ENCODE measurements around the gene DISC1. TPM values are rescaled to one million over a fixed set of nuclear protein-coding genes. Genes with fewer than 3 reads are reported as not detected.

Gene DISC1
- total and polyA plus RNA-seq, 2 experiments from 2014 or later = 2.1 to 6.5 TPM

DNA sequence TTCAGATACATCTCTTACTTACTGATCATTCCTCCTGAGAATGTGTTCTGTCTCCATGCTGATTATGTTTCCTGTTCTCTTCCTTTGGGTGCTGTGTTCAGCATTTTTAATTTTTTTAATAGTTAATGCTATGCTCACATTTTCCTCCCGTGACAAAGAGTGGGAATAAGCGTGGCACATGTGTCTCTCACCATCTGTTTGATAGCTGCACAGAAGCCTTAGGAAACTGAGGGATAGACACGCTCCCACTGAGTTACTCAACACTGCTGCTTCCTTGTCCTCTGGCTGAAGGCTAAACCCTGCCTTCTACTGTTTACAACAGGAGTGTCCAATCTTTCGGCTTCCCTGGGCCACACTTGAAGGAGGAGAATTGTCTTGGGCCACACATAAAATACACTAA is 264.2 kb downstream of the DISC1 start (continued):
- TF ChIP-seq JUNB (IDR thresholded peaks at IDR 0.05; ENCODE audit: unreplicated experiment) = no peak
- TF ChIP-seq ZNF331 (CRISPR knock-in tag; IDR thresholded peaks at IDR 0.05; ENCODE audit: low read depth) = no peak
- TF ChIP-seq STAT1 (IDR thresholded peaks at IDR 0.05; ENCODE audit: unreplicated experiment) = no peak
- no peak for TF ChIP-seq REST (IDR thresholded peaks at IDR 0.05; ENCODE audit: unreplicated experiment)
- TF ChIP-seq EZH2 (IDR thresholded peaks at IDR 0.05; ENCODE audit: low read depth, unreplicated experiment) = no peak
- no peak for TF ChIP-seq NANOG (IDR thresholded peaks at IDR 0.05; ENCODE audit: borderline replicate concordance)

DNA sequence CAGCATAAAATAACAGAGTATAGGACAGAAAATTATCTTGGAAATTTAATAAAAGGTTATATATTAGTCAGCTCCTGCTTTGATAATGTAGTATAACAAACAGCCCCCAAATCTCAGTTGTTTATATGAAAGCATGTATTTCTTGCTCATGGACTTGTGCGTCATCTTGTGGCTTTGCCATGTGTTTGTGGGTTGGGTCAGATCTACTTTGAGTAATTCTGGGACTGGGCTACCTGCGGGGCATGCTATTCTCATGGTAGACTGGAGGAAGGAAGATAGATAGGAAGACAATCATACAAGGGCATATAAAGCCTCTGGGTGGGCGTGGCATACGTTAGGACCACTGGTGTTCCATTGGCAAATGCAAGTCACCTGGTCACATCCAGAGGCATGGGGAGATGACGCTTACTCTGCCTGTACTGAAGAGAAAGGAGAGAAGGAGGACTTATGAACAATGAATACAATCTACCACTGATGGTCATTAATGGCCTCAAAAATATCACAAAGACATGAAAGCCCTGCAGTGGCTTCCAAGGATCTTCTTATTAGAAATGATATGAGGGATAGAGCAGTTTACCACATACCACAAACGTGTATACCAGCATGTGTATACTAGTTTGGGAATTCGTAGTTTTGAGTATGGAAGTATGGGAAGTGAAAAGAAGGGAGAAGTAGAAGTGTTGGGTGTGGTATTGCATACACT is 267.0 kb downstream of the DISC1 start:
- no peak for ATAC-seq
- no peaks in the 10 kb centered on the region for H3K9me3 Mint-ChIP-seq
- H3K27me3 Mint-ChIP-seq (ENCODE audit: insufficient read depth, low read depth, poor library complexity) = peaks cover 2% of the 10 kb centered on the region
- TF ChIP-seq EZH2phosphoT487 (IDR thresholded peaks at IDR 0.05; ENCODE audit: unreplicated experiment) = no peak
- no peak for TF ChIP-seq ZNF114 (CRISPR knock-in tag; IDR thresholded peaks at IDR 0.05)
- TF ChIP-seq ZNF331 (CRISPR knock-in tag; IDR thresholded peaks at IDR 0.05; ENCODE audit: low read depth) = no peak
- H3K36me3 Mint-ChIP-seq (ENCODE audit: low read depth) = no peaks in the 10 kb centered on the region
- H2AFZ ChIP-seq = no peak overlapping the region
- no peaks in the 10 kb centered on the region for H3K4me1 ChIP-seq (ENCODE audit: insufficient read depth)
- no peaks in the 10 kb centered on the region for H3K4me1 Mint-ChIP-seq
- no peak for DNase-seq (ENCODE audit: low spot score)
- H3K4me3 Mint-ChIP-seq = no peak overlapping the region
- H3K36me3 ChIP-seq (ENCODE audit: insufficient read depth) = no peaks in the 10 kb centered on the region
- no peaks in the 10 kb centered on the region for H3F3A ChIP-seq (replicated peaks; ENCODE audit: low read depth)
- H3K79me2 ChIP-seq (replicated peaks; ENCODE audit: insufficient read depth) = no peaks in the 10 kb centered on the region
- no peak overlapping the region for H3K27ac Mint-ChIP-seq
- H3K27ac ChIP-seq (ENCODE audit: low read depth) = no peak overlapping the region
- H3K4me2 ChIP-seq = no peak overlapping the region
- no peaks in the 10 kb centered on the region for H4K20me1 ChIP-seq (replicated peaks; ENCODE audit: insufficient read depth)
- no peaks in the 10 kb centered on the region for H3K9me2 ChIP-seq (ENCODE audit: insufficient read depth)
- H3K4me3 ChIP-seq = no peak overlapping the region
- H3K27me3 ChIP-seq (ENCODE audit: insufficient read depth) = no peaks in the 10 kb centered on the region

- Mint-ChIP-seq H3K27me3 (ENCODE audit: insufficient read depth, low read depth, poor library complexity) (peaks cover 2% of the 10 kb centered on the region), H3K4me3 (no peak overlapping the region), H3K9me3 (no peaks in the 10 kb centered on the region), H3K27ac (no peak overlapping the region), H3K36me3 (ENCODE audit: low read depth) (no peaks in the 10 kb centered on the region), H3K4me1 (peaks cover 22% of the 10 kb centered on the region)
- ATAC-seq = no peak
- Histone ChIP-seq H3K36me3 (ENCODE audit: insufficient read depth) (no peaks in the 10 kb centered on the region), H3K27ac (ENCODE audit: low read depth) (no peak overlapping the region), H4K20me1 (replicated peaks; ENCODE audit: insufficient read depth) (no peaks in the 10 kb centered on the region), H3K9me2 (ENCODE audit: insufficient read depth) (no peaks in the 10 kb centered on the region), H3K4me3 (no peak overlapping the region), H3K27me3 (ENCODE audit: insufficient read depth) (no peaks in the 10 kb centered on the region), H3K4me2 (no peak overlapping the region), H2AFZ (no peak overlapping the region), H3K4me1 (ENCODE audit: insufficient read depth) (peaks cover 9% of the 10 kb centered on the region), H3F3A (replicated peaks; ENCODE audit: low read depth) (no peaks in the 10 kb centered on the region), H3K79me2 (replicated peaks; ENCODE audit: insufficient read depth) (no peaks in the 10 kb centered on the region)
- DNase-seq (ENCODE audit: low spot score) = no peak
- TF ChIP-seq, protein P1, sequence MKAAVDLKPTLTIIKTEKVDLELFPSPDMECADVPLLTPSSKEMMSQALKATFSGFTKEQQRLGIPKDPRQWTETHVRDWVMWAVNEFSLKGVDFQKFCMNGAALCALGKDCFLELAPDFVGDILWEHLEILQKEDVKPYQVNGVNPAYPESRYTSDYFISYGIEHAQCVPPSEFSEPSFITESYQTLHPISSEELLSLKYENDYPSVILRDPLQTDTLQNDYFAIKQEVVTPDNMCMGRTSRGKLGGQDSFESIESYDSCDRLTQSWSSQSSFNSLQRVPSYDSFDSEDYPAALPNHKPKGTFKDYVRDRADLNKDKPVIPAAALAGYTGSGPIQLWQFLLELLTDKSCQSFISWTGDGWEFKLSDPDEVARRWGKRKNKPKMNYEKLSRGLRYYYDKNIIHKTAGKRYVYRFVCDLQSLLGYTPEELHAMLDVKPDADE (IDR thresholded peaks at IDR 0.05) = no peak
- TF ChIP-seq JUNB (IDR thresholded peaks at IDR 0.05; ENCODE audit: unreplicated experiment) = no peak
- no peak for TF ChIP-seq NANOG (IDR thresholded peaks at IDR 0.05; ENCODE audit: borderline replicate concordance)
- TF ChIP-seq EZH2 (IDR thresholded peaks at IDR 0.05; ENCODE audit: low read depth, unreplicated experiment) = no peak
Observed at GRCh38 chr1:231896806-231897205, 270.2 kb downstream of the DISC1 start.
